H1 (cell line): ENCODE measurements around the gene MAPK8IP3.

Experiments used
- ASH2L ChIP-seq: fragments of 200-600, 300-600 bp; sonication (generic); IDR thresholded peaks from one replicate; pipeline ENCODE4 v1.7.1; 2017; ENCODE audit warnings: low read length
- BRCA1 ChIP-seq: IDR thresholded peaks from 2 replicates; pipeline ENCODE4 v1.6.1; 2012; ENCODE audit warnings: low read depth, low read length, improper control_type of control experiment
- CHD1 ChIP-seq: IDR thresholded peaks from 2 replicates; pipeline ENCODE4 v1.6.1; 2012; ENCODE audit warnings: low read depth, low read length, improper control_type of control experiment
- JUN ChIP-seq: IDR thresholded peaks from 2 replicates; pipeline ENCODE4 v1.6.1; 2011; ENCODE audit warnings: low read depth, mild to moderate bottlenecking, improper control_type of control experiment, low read length
- POLR2A ChIP-seq, 2 experiments: IDR thresholded peaks; 1 replicate in 1 of 2; 2 replicates in 1 of 2; pipeline ENCODE4 v1.6.1; 2011; ENCODE audit warnings: low read depth in 2 of 2, low read length in 2 of 2, mild to moderate bottlenecking in 2 of 2; ENCODE audit errors: control extremely low read depth in 1 of 2
- RAD21 ChIP-seq, 2 experiments: IDR thresholded peaks in 1 of 2; conservative IDR thresholded peaks in 1 of 2; 2 replicates each; pipeline ENCODE4 v1.6.1; 2011; ENCODE audit warnings: low read depth in 2 of 2, low read length in 2 of 2, improper control_type of control experiment in 1 of 2, inconsistent platforms in 1 of 2, mild to moderate bottlenecking in 1 of 2, moderate library complexity in 1 of 2
- RXRA ChIP-seq: IDR thresholded peaks from 2 replicates; pipeline ENCODE4 v1.6.1; 2011; ENCODE audit warnings: low read depth, mild to moderate bottlenecking, low read length, moderate library complexity; ENCODE audit not compliant: insufficient read depth
- SP1 ChIP-seq: IDR thresholded peaks from 2 replicates; pipeline ENCODE4 v1.6.1; 2011; ENCODE audit warnings: low read depth, low read length
- TF ChIP-seq, protein P1 (sequence below), 3 experiments: IDR thresholded peaks; 1 replicate in 2 of 3; 2 replicates in 1 of 3; pipeline versions ENCODE4 v1.5.1 to v1.6.1; 2011; ENCODE audit warnings: low read length in 3 of 3, mild to moderate bottlenecking in 3 of 3, inconsistent platforms in 2 of 3, low read depth in 1 of 3, moderate library complexity in 1 of 3; ENCODE audit not compliant: insufficient read depth in 1 of 3; ENCODE audit errors: control extremely low read depth in 1 of 3

DNA sequence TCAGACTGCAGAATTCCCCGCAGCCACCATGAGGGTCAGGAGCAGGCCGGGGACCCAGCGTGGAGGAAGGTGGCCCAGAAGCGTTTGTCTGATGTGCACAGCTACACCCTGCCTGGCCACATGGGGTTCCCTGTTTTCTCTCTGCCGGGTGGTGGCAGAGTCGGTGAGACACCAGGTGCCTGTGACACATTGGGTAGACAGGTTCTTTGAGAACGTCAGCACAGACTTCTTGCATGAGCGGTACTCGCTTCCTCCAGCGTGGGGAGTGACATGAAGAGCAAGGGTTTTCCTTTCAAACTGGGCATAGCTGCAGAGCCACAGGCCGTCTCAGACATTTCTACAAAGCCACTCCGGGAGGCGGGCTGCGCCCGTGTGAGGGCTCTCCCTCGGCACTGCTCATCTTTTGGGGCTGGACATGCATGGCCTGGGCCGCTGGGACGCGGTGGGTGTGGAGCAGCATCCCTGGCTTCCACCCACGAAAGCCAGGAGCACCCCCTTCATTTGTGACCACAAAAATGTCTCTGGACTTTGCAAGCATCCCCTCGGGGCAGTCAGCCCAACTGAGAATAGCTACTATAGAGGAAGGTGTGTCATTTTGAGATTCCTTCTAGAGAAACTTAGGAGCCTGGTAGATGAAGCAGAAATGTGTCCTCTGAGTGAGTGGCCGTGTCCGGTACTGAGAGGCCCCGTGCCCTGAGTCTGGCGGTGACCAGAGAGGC lies 39.3 kb downstream of the MAPK8IP3 start:
- TF ChIP-seq BRCA1 (no peak), SP1 (no peak), CHD1 (no peak), POLR2A (IDR thresholded peaks at IDR 0.05; ENCODE audit: control extremely low read depth in 1 of 2, low read depth in 2 of 2, low read length in 2 of 2) (no peak), RAD21 (IDR thresholded peaks at IDR 0.05 in 1 of 2, conservative IDR thresholded peaks at IDR 0.05 in 1 of 2; ENCODE audit: low read depth in 2 of 2, low read length in 2 of 2) (no peak), ASH2L (no peak), RXRA (no peak), JUN (no peak)
- TF ChIP-seq, protein P1, sequence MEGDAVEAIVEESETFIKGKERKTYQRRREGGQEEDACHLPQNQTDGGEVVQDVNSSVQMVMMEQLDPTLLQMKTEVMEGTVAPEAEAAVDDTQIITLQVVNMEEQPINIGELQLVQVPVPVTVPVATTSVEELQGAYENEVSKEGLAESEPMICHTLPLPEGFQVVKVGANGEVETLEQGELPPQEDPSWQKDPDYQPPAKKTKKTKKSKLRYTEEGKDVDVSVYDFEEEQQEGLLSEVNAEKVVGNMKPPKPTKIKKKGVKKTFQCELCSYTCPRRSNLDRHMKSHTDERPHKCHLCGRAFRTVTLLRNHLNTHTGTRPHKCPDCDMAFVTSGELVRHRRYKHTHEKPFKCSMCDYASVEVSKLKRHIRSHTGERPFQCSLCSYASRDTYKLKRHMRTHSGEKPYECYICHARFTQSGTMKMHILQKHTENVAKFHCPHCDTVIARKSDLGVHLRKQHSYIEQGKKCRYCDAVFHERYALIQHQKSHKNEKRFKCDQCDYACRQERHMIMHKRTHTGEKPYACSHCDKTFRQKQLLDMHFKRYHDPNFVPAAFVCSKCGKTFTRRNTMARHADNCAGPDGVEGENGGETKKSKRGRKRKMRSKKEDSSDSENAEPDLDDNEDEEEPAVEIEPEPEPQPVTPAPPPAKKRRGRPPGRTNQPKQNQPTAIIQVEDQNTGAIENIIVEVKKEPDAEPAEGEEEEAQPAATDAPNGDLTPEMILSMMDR (IDR thresholded peaks at IDR 0.05; ENCODE audit: control extremely low read depth in 1 of 3, insufficient read depth in 1 of 3, low read depth in 1 of 3, low read length in 3 of 3) = no peak
